ENCODE data around the gene UIMC1.
A peak's percentile ranks its signal among the peaks of the same experiment; 100 is the strongest.

Gene UIMC1

GRCh38 chr5:176922817-176923216 is 83.8 kb downstream of the UIMC1 start:
- H3K9me3 Mint-ChIP-seq, result no peaks in the 10 kb centered on the region
- DNase-seq (ENCODE audit: low spot score), result no peak
- peaks cover 20% of the 10 kb centered on the region for H3K36me3 Mint-ChIP-seq (ENCODE audit: low read depth)
- H3K27ac Mint-ChIP-seq, result no peak overlapping the region
- peaks cover 1% of the 10 kb centered on the region for H3K4me1 Mint-ChIP-seq (ENCODE audit: low read depth)
- no peak overlapping the region for H3K4me3 Mint-ChIP-seq
- no peaks in the 10 kb centered on the region for H3K27me3 Mint-ChIP-seq (ENCODE audit: low read depth)

GRCh38 chr5:176921714-176922113 is 84.9 kb downstream of the UIMC1 start:
- H3K4me1 Mint-ChIP-seq (ENCODE audit: low read depth), result peaks cover 1% of the 10 kb centered on the region
- H3K27ac Mint-ChIP-seq, result no peak overlapping the region
- H3K9me3 Mint-ChIP-seq, result no peaks in the 10 kb centered on the region
- H3K36me3 Mint-ChIP-seq (ENCODE audit: low read depth), result peaks cover 20% of the 10 kb centered on the region
- H3K4me3 Mint-ChIP-seq, result no peak overlapping the region
- DNase-seq (ENCODE audit: low spot score), result no peak
- no peaks in the 10 kb centered on the region for H3K27me3 Mint-ChIP-seq (ENCODE audit: low read depth)

GRCh38 chr5:176918613-176919012 is 88.0 kb downstream of the UIMC1 start:
- no peaks in the 10 kb centered on the region for H3K27me3 Mint-ChIP-seq (ENCODE audit: low read depth)
- DNase-seq (ENCODE audit: low spot score), result no peak
- no peaks in the 10 kb centered on the region for H3K9me3 Mint-ChIP-seq
- peaks cover 6% of the 10 kb centered on the region for H3K4me1 Mint-ChIP-seq (ENCODE audit: low read depth)
- peaks cover 26% of the 10 kb centered on the region for H3K36me3 Mint-ChIP-seq (ENCODE audit: low read depth)
- no peak overlapping the region for H3K27ac Mint-ChIP-seq
- no peak overlapping the region for H3K4me3 Mint-ChIP-seq

- H3K9me3 Mint-ChIP-seq, result no peaks in the 10 kb centered on the region
- no peak overlapping the region for H3K4me3 Mint-ChIP-seq
- no peak for DNase-seq (ENCODE audit: low spot score)
- H3K27me3 Mint-ChIP-seq (ENCODE audit: low read depth), result no peaks in the 10 kb centered on the region
- H3K4me1 Mint-ChIP-seq (ENCODE audit: low read depth), result peaks cover 6% of the 10 kb centered on the region
- no peak overlapping the region for H3K27ac Mint-ChIP-seq
- H3K36me3 Mint-ChIP-seq (ENCODE audit: low read depth), result peaks cover 28% of the 10 kb centered on the region
Measured at GRCh38 chr5:176916337-176916736, 90.2 kb downstream of the UIMC1 start.

- Mint-ChIP-seq H3K27me3 (ENCODE audit: low read depth) (no peaks in the 10 kb centered on the region), H3K27ac (no peak overlapping the region), H3K4me1 (ENCODE audit: low read depth) (peaks cover 6% of the 10 kb centered on the region), H3K9me3 (no peaks in the 10 kb centered on the region), H3K36me3 (ENCODE audit: low read depth) (peaks cover 26% of the 10 kb centered on the region), H3K4me3 (no peak overlapping the region)
- DNase-seq (ENCODE audit: low spot score), result no peak
Measured at GRCh38 chr5:176915906-176916305, 90.7 kb downstream of the UIMC1 start.

- H3K4me1 Mint-ChIP-seq (ENCODE audit: low read depth), result peaks cover 6% of the 10 kb centered on the region
- H3K27me3 Mint-ChIP-seq (ENCODE audit: low read depth), result no peaks in the 10 kb centered on the region
- H3K4me3 Mint-ChIP-seq, result no peak overlapping the region
- DNase-seq (ENCODE audit: low spot score), result no peak
- H3K9me3 Mint-ChIP-seq, result no peaks in the 10 kb centered on the region
- H3K36me3 Mint-ChIP-seq (ENCODE audit: low read depth), result peaks cover 23% of the 10 kb centered on the region
- no peak overlapping the region for H3K27ac Mint-ChIP-seq
Measured at GRCh38 chr5:176912115-176912514, 94.5 kb downstream of the UIMC1 start.

- Mint-ChIP-seq H3K36me3 (ENCODE audit: low read depth) (peaks cover 39% of the 10 kb centered on the region), H3K4me1 (ENCODE audit: low read depth) (peaks cover under 1% of the 10 kb centered on the region), H3K27ac (no peak overlapping the region), H3K4me3 (no peak overlapping the region), H3K9me3 (no peaks in the 10 kb centered on the region), H3K27me3 (ENCODE audit: low read depth) (no peaks in the 10 kb centered on the region)
- no peak for DNase-seq (ENCODE audit: low spot score)
Measured at GRCh38 chr5:176908675-176909368, 97.8 kb downstream of the UIMC1 start.

- no peak overlapping the region for H3K4me3 Mint-ChIP-seq
- no peaks in the 10 kb centered on the region for H3K27me3 Mint-ChIP-seq (ENCODE audit: low read depth)
- no peaks in the 10 kb centered on the region for H3K9me3 Mint-ChIP-seq
- H3K36me3 Mint-ChIP-seq (ENCODE audit: low read depth), result peaks cover 38% of the 10 kb centered on the region
- no peak overlapping the region for H3K27ac Mint-ChIP-seq
- DNase-seq (ENCODE audit: low spot score), result no peak
- H3K4me1 Mint-ChIP-seq (ENCODE audit: low read depth), result peaks cover 5% of the 10 kb centered on the region
Measured at GRCh38 chr5:176906796-176907195, 99.8 kb downstream of the UIMC1 start.

GRCh38 chr5:176906126-176906525 is 100.5 kb downstream of the UIMC1 start:
- peaks cover 38% of the 10 kb centered on the region for H3K36me3 Mint-ChIP-seq (ENCODE audit: low read depth)
- no peak for DNase-seq (ENCODE audit: low spot score)
- no peaks in the 10 kb centered on the region for H3K9me3 Mint-ChIP-seq
- H3K4me3 Mint-ChIP-seq, result no peak overlapping the region
- H3K27ac Mint-ChIP-seq, result no peak overlapping the region
- H3K27me3 Mint-ChIP-seq (ENCODE audit: low read depth), result no peaks in the 10 kb centered on the region
- peaks cover 7% of the 10 kb centered on the region for H3K4me1 Mint-ChIP-seq (ENCODE audit: low read depth)

GRCh38 chr5:176904276-176904675 is 102.3 kb downstream of the UIMC1 start:
- H3K4me1 Mint-ChIP-seq (ENCODE audit: low read depth), result peaks cover 14% of the 10 kb centered on the region
- H3K9me3 Mint-ChIP-seq, result no peaks in the 10 kb centered on the region
- H3K27me3 Mint-ChIP-seq (ENCODE audit: low read depth), result no peaks in the 10 kb centered on the region
- no peak for DNase-seq (ENCODE audit: low spot score)
- no peak overlapping the region for H3K27ac Mint-ChIP-seq
- no peak overlapping the region for H3K4me3 Mint-ChIP-seq
- peaks cover 35% of the 10 kb centered on the region for H3K36me3 Mint-ChIP-seq (ENCODE audit: low read depth)

- Mint-ChIP-seq H3K9me3 (no peaks in the 10 kb centered on the region), H3K27ac (no peak overlapping the region), H3K4me1 (ENCODE audit: low read depth) (peaks cover 16% of the 10 kb centered on the region), H3K4me3 (no peak overlapping the region), H3K27me3 (ENCODE audit: low read depth) (no peaks in the 10 kb centered on the region), H3K36me3 (ENCODE audit: low read depth) (peaks cover 35% of the 10 kb centered on the region)
- no peak for DNase-seq (ENCODE audit: low spot score)
Measured at GRCh38 chr5:176902911-176903664, 103.5 kb downstream of the UIMC1 start.

- H3K36me3 Mint-ChIP-seq (ENCODE audit: low read depth), result peaks cover 31% of the 10 kb centered on the region
- H3K27ac Mint-ChIP-seq, result peak overlapping the region; percentile 15
- H3K4me1 Mint-ChIP-seq (ENCODE audit: low read depth), result peaks cover 16% of the 10 kb centered on the region
- no peaks in the 10 kb centered on the region for H3K27me3 Mint-ChIP-seq (ENCODE audit: low read depth)
- DNase-seq (ENCODE audit: low spot score), result no peak
- H3K4me3 Mint-ChIP-seq, result no peak overlapping the region
- no peaks in the 10 kb centered on the region for H3K9me3 Mint-ChIP-seq
Measured at GRCh38 chr5:176902102-176902814, 104.3 kb downstream of the UIMC1 start.

GRCh38 chr5:176901260-176902101 is 105.1 kb downstream of the UIMC1 start:
- H3K4me1 Mint-ChIP-seq (ENCODE audit: low read depth), result peaks cover 16% of the 10 kb centered on the region
- no peak overlapping the region for H3K4me3 Mint-ChIP-seq
- H3K36me3 Mint-ChIP-seq (ENCODE audit: low read depth), result peaks cover 28% of the 10 kb centered on the region
- DNase-seq (ENCODE audit: low spot score), result peak; percentile 41
- H3K27me3 Mint-ChIP-seq (ENCODE audit: low read depth), result no peaks in the 10 kb centered on the region
- no peaks in the 10 kb centered on the region for H3K9me3 Mint-ChIP-seq
- peak overlapping the region; percentile 15 for H3K27ac Mint-ChIP-seq

Data from T-helper 2 cell treated with Interferon-gamma antibody and Interleukin-4, amounts not matched to agents 5 μg/mL and 100 μg/mL, for 36 hours (primary cell).